ENCODE results near the gene SLC29A2. TPM values are rescaled to one million over a fixed set of nuclear protein-coding genes. Genes with fewer than 3 reads are reported as not detected.

The SLC29A2 gene
- total RNA-seq, 1 experiment from 2014 or later: 36.1 TPM

DNA sequence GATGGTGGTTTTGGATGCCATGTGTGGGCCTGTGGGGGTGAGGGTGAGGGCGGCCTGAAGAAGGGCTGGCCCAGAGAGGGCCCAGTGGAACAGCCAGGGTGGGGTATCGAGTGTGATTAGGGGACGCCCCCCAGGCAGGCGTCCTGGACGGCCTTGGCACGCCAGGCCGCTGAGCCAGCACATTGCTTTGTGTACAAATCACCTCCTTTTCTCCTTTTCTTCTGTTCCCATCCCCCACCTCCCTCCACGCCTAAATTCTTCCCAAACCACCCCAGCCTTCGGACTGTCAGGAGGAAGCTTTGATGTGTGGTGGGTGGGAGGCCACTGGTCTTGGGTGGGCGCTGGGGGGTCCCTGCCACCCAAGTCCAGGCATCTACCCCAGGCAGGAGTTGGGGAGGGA, 46.9 kb downstream of the SLC29A2 start:
- no peak overlapping the region for H3K4me2 ChIP-seq
- 0 out of 2 replicates have a peak, but pooled peaks cover 8% of the 10 kb centered on the region for H3K27me3 ChIP-seq (ENCODE audit: insufficient read depth, low read depth)
- TF ChIP-seq EZH2 (IDR thresholded peaks at IDR 0.05; ENCODE audit: low read depth): no peak
- no peak for TF ChIP-seq CTCF (conservative IDR thresholded peaks at IDR 0.05)
- no peak overlapping the region for H3K27ac ChIP-seq
- H3K4me1 ChIP-seq (replicated peaks; ENCODE audit: insufficient read depth): peaks cover 34% of the 10 kb centered on the region
- POLR2A ChIA-PET (ENCODE audit: unreplicated experiment): no interaction called here
- H4K20me1 ChIP-seq (ENCODE audit: insufficient read depth): no peaks in the 10 kb centered on the region
- H3F3A ChIP-seq (ENCODE audit: insufficient read depth, low read depth): peaks cover 3% of the 10 kb centered on the region; the same call in 1 of the 2 replicates
- no TSS peak for BruUV-seq (replicated peaks)
- H3K4me3 ChIP-seq: no peak overlapping the region
- no peaks in the 10 kb centered on the region for H3K36me3 ChIP-seq (ENCODE audit: low read depth)
- DNase-seq: no peak
- CTCF ChIA-PET: interaction anchor here (0.5 kb wide), 1 partner anchor 154 kb away, joined by 3 read pairs; no protein-coding TSS in a partner anchor
- no peaks in the 10 kb centered on the region for H3K79me2 ChIP-seq (ENCODE audit: low read depth)
- peaks cover 7% of the 10 kb centered on the region; the same call in 1 of the 2 replicates for H3K9me3 ChIP-seq (ENCODE audit: insufficient read depth, low read depth)
- no peak overlapping the region for H2AFZ ChIP-seq
- no peaks in the 10 kb centered on the region for H3K9me2 ChIP-seq (ENCODE audit: insufficient read depth)
- intact Hi-C loops (cut with micrococcal nuclease; ENCODE audit: unreplicated experiment): no loop called here

- POLR2A ChIA-PET (ENCODE audit: unreplicated experiment): no interaction called here
- peaks cover 13% of the 10 kb centered on the region; the same call in 1 of the 2 replicates for H3K9me3 ChIP-seq (ENCODE audit: insufficient read depth, low read depth)
- peaks cover 8% of the 10 kb centered on the region; the same call in 1 of the 2 replicates for H3K27me3 ChIP-seq (ENCODE audit: insufficient read depth, low read depth)
- peaks cover 3% of the 10 kb centered on the region; the same call in 1 of the 2 replicates for H3F3A ChIP-seq (ENCODE audit: insufficient read depth, low read depth)
- H3K4me2 ChIP-seq: no peak overlapping the region
- no peaks in the 10 kb centered on the region for H3K36me3 ChIP-seq (ENCODE audit: low read depth)
- intact Hi-C loops (cut with micrococcal nuclease; ENCODE audit: unreplicated experiment): no loop called here
- H3K27ac ChIP-seq: no peak overlapping the region
- H3K4me3 ChIP-seq: no peak overlapping the region
- no peaks in the 10 kb centered on the region for H4K20me1 ChIP-seq (ENCODE audit: insufficient read depth)
- peaks cover 34% of the 10 kb centered on the region for H3K4me1 ChIP-seq (replicated peaks; ENCODE audit: insufficient read depth)
- no peak overlapping the region for H2AFZ ChIP-seq
- no peaks in the 10 kb centered on the region for H3K79me2 ChIP-seq (ENCODE audit: low read depth)
- H3K9me2 ChIP-seq (ENCODE audit: insufficient read depth): no peaks in the 10 kb centered on the region
- no TSS peak for BruUV-seq (replicated peaks)
- TF ChIP-seq CTCF (conservative IDR thresholded peaks at IDR 0.05) (no peak), EZH2 (IDR thresholded peaks at IDR 0.05; ENCODE audit: low read depth) (no peak)
- CTCF ChIA-PET: no interaction called here
- DNase-seq: no peak
Measured at GRCh38 chr11:66323684-66324083, 47.9 kb downstream of the SLC29A2 start.

DNA sequence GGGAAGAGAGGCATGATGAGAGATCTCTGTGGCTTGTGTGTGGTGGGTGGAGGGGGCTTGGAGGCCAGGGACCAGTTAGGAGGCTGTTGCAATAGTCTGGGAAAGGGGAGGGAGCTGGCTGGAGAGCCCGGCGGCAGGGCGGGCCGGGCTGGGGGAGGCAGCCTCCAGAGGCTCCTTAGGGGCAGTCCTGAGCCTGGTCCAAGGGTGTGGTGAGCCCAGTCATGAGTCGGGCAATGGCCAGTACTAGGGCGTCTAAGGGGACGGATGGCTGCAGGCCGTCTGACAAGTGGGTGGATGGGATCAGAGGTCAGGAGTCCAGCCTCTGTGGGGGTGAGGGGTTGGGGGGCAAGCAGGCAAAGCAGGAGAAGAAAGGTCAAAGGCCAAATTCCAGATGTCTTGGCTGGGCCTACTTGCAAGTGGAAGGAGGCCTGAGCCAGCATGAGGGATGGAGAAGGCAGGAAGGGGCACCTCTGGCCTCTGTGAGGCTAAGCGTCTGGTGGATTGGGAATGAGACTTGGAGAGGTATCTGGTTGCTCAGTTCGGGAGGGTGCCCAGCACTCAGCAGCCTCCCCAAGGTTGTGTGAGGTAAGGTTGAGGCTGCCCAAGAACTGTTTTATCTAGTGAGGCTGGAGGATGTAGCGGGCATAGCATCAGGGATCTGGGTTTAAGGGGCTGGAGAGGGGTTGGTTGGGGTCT, 48.7 kb downstream of the SLC29A2 start:
- H3K4me2 ChIP-seq: no peak overlapping the region
- peaks cover 34% of the 10 kb centered on the region for H3K4me1 ChIP-seq (replicated peaks; ENCODE audit: insufficient read depth)
- H3K27me3 ChIP-seq (ENCODE audit: insufficient read depth, low read depth): peaks cover 8% of the 10 kb centered on the region; the same call in 1 of the 2 replicates
- DNase-seq: no peak
- no peaks in the 10 kb centered on the region for H4K20me1 ChIP-seq (ENCODE audit: insufficient read depth)
- no TSS peak for BruUV-seq (replicated peaks)
- H3K27ac ChIP-seq: no peak overlapping the region
- intact Hi-C loops (cut with micrococcal nuclease; ENCODE audit: unreplicated experiment): no loop called here
- H3K9me3 ChIP-seq (ENCODE audit: insufficient read depth, low read depth): peaks cover 13% of the 10 kb centered on the region; the same call in 1 of the 2 replicates
- H3K79me2 ChIP-seq (ENCODE audit: low read depth): no peaks in the 10 kb centered on the region
- POLR2A ChIA-PET (ENCODE audit: unreplicated experiment): no interaction called here
- H3F3A ChIP-seq (ENCODE audit: insufficient read depth, low read depth): peaks cover 3% of the 10 kb centered on the region; the same call in 1 of the 2 replicates
- H3K9me2 ChIP-seq (ENCODE audit: insufficient read depth): no peaks in the 10 kb centered on the region
- no peak overlapping the region for H3K4me3 ChIP-seq
- no peaks in the 10 kb centered on the region for H3K36me3 ChIP-seq (ENCODE audit: low read depth)
- no peak overlapping the region for H2AFZ ChIP-seq
- TF ChIP-seq EZH2 (IDR thresholded peaks at IDR 0.05; ENCODE audit: low read depth) (no peak), CTCF (conservative IDR thresholded peaks at IDR 0.05) (no peak)
- CTCF ChIA-PET: interaction anchor here (0.6 kb wide), 1 partner anchor 105 kb away, joined by 3 read pairs; no protein-coding TSS in a partner anchor

Data from PC-9 (cell line).